ENCODE data around the gene PA2G4.
"Not testable (repeated sequence)": the region's sequence is repeated elsewhere in the genome, so short reads cannot be mapped to it uniquely, and the experiment has no call there.

PA2G4 gene

DNA sequence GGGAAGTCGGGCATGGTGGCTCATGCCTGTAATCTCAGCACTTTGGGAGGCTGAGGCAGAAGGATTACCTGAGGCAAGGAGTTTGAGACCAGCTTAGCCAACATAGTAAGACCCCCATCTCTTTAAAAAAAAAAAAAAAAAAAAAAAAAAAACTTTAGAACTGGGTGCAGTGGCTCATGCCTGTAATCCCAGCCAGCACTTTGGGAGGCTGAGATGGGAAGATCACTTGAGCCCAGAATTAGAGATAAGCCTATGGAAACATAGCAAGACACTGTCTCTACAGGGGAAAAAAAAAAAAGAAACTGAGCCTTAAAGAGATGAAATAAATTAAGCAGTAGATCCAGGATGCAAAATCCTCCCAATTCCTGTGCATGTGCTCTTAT lies 1.7 kb upstream of the PA2G4 start:
- no peak for DNase-seq

DNA sequence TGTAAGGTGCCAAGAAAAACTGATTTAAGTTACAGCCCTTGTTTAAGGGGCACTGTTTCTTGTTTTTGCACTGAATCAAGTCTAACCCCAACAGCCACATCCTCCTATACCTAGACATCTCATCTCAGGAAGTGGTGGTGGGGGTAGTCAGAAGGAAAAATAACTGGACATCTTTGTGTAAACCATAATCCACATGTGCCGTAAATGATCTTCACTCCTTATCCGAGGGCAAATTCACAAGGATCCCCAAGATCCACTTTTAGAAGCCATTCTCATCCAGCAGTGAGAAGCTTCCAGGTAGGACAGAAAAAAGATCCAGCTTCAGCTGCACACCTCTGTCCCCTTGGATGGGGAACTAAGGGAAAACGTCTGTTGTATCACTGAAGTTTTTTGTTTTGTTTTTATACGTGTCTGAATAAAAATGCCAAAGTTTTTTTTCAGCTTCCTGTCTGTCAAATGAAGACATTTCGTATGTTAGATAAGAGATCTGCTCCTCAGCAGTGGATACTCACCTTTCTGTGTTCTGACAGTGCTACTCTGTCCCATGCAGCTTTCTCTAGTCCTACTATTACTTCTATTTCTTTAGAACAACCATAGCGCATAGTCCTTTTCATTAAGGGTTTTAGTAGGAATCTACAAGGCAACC lies 1.2 kb upstream of the PA2G4 start:
- no peak for DNase-seq

DNA sequence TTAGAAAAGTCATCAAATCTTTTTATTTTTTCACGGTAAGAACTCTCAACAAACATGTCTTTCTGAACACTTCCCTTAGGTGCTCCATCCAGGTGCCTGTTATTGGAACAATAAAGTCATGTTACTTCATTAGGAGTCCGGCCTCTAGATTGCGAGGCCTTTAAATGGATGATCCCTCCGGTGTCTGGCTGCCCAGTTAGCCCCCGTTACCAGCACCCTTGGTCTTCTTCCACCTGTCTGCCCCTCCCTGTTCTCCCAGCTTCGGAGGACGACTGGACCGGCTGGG lies 593 bp upstream of the PA2G4 start:
- no peak for DNase-seq

DNA sequence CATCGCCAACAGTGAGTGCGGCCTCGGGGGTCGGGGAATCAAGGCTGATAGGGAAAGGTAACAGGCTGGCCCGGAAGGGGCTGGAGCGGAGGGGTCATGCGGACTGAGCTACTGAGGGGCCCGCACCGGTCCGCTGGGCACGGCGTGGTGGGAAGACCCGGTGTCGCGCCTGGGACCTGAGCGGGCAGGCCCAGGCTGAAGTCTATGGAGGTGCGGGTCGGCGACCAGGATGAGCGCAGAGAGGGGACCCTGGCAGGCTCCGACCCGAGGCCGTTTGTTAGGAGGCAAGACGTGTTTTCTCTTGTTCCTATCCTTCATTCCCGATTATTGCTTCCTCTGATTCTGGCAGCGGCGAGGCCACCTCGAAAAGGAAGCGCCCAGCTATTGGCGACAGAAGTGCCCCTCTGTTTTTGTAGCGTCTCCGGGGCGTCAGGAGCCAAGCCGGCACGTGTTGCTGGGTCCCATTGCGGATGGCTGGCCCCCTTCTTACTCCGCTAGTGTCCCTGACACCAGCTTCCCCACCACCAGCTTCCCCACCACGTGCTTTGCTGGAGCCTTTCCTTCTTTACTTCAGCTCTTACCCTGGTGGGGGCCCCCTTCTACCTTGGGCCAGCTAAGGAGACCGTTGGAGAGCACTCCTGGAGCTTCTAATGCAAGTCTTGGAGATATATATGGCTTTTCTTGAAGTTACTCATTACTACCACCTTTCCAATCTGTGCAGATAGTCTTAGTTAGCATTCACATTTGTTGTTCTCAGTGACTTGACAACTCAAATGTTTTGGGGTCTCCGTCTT lies 653 bp downstream of the PA2G4 start:
- DNase-seq, result no peak

DNA sequence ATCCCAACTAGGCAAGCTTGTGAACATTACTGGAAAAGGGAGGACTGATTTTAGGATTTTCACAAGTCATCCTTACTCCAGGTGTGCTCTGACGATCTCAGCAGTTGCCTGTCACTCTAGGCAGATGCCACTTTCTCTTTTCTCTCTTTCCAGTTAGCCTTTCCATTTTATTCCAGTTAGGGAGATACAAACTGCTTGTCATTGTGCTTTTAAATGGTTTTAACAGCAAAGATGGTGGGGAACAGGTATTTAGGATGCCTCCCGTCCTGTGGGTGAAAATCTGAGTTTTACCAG lies 1.2 kb downstream of the PA2G4 start:
- no peak for DNase-seq

DNA sequence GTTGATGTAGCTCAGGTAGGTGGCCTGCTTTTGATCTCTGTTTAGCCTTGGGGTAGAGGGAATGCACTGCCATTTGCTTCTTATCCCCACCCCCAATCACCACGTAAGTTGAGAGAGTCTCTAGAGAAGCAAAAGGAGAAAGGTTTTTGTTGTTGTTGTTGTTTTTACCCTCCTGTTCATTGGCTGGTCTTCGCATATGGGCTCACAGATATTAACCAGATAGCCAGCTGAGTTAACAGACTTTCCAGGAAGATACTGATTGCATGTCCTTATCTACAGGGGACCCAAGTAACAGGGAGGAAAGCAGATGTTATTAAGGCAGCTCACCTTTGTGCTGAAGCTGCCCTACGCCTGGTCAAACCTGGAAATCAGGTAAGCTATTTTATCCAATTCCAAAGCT lies 2.9 kb downstream of the PA2G4 start:
- DNase-seq, result no peak

DNA sequence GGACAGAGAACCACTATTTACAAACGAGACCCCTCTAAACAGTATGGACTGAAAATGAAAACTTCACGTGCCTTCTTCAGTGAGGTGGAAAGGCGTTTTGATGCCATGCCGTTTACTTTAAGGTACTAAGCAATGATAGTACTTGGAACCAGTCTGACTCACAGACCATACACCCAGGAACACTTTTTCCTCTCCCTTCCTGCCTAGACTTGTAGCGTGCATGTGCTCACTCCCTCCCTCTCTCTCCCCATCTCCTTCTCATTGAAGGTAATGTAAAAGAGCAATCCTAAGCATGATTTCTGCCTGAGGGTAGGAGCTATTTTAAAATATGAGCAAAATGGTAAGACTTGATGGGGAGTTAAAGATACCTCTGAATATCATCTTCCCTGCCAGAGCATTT lies 6.2 kb downstream of the PA2G4 start:
- no peak for DNase-seq

DNA sequence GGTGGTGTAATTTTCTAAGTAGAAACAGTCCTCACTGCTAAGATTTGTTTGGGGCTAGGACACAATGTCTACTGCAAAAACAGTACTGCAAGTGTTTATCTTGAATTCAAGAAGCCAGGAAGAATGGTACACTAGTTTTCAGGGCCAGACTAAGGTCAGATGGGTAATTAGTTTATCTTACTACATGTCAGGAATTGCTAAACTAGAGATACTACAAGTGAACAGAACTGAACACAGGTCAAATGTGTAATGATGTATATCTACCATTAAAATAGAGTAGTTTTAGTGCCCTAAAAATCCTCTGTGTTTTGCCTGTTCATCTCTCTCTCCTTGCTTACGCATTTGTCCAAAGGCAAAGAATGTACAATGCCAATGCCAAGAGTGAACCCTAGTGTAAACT lies 9.7 kb downstream of the PA2G4 start:
- no peak for DNase-seq

DNA sequence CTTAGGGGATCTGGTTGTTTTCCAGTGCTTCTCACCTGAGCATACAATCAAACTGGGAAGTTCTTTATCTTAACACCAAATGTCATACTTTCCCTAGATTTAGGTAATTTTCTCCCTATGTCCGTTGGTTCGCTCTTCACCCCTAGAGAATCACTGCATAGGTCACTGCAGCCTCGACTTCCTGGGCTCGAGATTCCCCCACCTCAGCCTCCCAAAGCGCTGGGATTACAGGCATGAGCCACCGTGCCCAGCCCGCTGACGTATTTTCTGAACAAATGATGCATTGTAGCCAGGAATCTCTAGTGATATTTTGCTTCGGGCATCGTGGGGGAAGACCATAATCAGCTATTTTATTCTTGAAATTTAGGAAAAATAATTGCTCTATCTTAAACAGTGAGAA lies 11.0 kb downstream of the PA2G4 start:
- DNase-seq, result no peak

DNA sequence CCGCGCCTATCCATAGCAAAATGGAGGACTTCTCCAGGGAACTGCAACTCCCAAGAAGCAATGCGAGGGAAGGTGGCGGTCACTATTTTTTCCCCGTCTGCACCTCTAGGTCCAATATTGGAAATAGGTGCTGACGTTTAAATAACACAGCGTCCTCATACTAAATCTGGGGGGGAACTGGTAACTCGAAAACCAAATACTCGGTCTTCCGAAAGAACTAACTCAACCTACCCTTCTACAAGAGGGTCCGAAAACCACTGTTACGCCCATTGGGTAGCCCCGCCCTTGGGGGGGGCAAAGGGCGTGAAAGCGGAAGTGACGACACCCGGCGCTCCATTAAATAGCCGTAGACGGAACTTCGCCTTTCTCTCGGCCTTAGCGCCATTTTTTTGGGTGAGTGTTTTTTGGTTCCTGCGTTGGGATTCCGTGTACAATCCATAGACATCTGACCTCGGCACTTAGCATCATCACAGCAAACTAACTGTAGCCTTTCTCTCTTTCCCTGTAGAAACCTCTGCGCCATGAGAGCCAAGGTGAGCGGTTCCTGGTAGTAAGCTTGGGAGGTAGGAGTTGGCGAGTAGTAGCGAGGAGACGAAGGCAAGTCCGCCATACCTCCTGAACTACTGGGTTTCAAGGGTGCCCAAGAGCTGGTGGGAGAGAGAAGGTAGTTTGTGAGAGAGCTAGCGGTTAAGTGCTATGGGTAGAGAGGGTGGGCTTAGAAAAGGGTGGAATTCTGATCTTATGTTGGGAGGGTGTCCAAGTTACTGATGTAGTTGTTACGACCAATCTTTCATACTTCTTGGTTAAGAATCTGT lies 12.1 kb downstream of the PA2G4 start, which contains the start of gene RPL41:
TSS of gene RPL41 (plus strand) at position 367 of the 815 bp plus-strand sequence.
- DNase-seq, result peak; percentile 92

DNA sequence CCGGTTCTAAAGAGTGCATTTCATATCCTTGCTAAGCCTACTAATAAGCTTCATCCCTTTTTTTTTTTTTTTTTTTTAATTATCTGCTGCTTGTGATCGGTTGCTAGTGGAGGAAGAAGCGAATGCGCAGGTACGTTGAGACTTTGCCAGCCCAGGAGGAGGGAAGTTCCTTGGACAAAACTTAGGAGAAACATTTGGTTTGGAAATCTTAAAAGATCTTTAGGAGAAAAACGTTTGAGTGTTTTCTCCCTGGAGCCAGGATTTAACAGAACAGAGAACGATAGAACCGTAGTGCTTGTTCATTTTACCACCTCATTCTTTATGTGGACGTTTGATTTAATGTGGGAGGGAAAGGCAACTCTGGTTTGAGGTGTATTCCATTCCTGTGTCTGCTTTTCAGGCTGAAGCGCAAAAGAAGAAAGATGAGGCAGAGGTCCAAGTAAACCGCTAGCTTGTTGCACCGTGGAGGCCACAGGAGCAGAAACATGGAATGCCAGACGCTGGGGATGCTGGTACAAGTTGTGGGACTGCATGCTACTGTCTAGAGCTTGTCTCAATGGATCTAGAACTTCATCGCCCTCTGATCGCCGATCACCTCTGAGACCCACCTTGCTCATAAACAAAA lies 12.8 kb downstream of the PA2G4 start:
- not testable (repeated sequence) for DNase-seq

DNA sequence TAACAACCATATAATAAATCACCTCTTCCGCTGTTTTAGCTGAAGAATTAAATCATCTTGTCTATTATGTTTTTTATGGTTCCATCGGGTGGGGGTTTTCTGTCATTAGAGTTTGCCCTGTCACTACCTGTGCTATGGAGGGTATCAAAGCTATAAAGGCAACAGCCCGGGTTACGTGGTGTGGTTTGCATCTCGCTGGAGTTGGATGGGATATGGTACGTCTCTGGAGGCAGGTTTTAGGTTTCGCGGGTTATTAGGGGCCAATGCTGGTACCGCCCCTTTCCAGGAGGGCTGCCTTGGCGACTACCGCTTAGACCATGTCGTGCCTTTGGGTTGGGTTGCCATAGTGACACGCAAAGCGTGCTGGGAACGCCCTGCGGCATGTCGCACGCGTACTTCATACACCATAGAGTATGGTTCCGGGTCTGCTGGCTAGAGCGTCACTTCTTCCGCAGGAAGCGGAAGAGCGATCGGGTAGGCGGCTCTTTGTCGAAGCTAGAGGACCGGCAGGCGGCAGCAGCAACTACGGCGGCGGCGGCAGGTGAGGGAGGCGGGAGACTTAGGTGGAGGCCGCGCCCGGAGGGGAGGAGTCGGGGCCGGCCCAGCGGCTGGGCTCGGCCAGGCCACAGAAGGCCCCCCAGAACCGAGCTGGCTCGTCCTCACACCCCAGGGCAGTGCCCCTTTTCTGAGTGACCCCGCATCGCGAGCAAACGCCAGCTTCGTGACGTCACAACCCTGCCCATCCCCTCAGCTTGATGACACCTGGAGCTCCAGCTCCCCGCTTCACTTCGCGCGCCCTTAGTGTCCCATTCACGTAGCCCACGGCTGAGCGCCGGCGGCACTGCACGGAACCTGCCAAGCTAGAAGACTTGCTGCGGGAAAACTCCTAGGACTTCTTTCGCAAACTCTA lies 13.7 kb downstream of the PA2G4 start, which contains the start of gene ZC3H10:
TSS of gene ZC3H10 (plus strand) at position 489 of the 910 bp plus-strand sequence. CDS start 2,297 bp downstream, outside the sequence.
- DNase-seq, result peak; percentile 96

DNA sequence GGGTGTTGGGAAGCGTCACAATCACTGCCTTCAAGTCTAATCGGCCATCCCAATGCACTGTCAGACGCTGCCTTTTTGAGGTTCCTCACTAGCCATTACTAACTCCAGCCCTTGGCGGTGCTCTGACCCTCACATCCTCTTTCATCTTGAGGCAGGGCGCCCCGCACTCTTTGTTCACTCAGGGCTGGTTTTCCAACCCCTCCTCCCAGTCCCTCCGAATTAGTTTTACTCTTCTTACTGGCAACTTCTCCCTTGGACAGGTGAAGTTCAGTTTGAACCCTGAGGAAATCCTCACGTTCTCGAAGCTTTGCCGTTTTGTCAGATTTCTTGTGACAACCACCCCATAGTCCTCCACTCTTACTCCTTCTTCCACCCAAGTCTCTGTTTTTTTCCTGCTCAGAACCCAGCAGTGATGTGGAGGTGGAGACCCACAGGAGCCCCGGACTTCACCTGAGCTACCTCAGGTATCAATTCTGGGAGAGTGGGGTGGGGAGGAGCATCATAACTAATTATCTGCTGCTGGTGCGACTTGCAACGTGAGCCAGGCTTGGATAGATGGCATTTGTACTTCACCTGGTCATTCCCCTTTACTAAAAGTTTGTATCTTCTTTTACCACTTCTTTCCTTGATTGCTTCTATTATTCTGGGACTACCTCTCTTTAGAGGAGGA lies 14.5 kb downstream of the PA2G4 start:
- DNase-seq, result no peak

DNA sequence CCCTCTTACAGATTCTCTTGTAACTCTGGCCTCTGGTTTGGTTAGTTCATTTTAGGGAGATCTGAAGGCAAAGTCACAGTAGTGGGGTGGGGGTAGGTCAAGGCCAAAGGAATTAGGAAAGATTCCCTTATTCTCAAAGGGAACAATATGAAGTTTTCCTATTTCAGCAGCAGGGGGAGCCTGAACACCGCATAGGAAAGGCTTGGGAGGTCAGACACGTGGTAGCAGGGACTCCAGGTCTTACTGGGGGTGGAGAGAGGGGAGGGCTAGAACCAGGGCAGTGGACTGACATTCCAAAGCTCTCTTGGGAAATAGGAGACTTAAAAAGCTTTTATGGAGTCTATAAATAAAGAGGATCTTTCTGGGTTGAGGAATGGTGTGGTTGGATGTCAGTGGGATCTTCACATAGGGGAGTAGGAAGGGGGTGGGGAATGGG lies 15.0 kb downstream of the PA2G4 start:
- DNase-seq, result peak; percentile 40

DNA sequence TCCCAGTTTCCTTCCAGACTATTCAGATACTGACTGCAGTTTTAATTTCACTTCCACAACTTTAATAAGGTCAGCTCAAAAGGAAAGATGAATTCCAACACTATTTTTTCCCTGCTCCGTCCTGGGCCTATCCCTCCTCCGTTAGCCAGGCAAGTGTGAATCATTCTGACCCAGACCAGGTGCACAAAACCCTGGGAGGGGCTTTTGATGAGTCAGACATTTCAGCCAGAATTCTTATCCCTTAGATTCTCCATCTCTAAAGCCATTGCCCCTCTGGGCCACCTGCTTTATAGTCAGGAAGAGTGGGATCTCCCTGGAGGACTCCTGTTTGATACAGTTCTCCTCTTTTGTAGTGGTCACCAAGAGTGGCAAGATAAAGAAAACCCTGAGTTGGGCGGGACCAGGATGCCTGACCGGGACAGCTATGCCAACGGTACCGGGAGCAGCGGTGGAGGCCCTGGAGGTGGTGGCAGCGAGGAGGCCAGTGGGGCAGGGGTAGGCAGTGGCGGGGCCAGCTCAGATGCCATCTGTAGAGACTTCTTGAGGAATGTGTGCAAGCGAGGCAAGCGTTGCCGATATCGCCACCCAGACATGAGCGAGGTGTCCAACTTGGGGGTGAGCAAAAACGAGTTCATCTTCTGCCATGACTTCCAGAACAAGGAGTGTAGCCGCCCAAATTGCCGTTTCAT lies 15.9 kb downstream of the PA2G4 start:
- DNase-seq, result no peak

DNA sequence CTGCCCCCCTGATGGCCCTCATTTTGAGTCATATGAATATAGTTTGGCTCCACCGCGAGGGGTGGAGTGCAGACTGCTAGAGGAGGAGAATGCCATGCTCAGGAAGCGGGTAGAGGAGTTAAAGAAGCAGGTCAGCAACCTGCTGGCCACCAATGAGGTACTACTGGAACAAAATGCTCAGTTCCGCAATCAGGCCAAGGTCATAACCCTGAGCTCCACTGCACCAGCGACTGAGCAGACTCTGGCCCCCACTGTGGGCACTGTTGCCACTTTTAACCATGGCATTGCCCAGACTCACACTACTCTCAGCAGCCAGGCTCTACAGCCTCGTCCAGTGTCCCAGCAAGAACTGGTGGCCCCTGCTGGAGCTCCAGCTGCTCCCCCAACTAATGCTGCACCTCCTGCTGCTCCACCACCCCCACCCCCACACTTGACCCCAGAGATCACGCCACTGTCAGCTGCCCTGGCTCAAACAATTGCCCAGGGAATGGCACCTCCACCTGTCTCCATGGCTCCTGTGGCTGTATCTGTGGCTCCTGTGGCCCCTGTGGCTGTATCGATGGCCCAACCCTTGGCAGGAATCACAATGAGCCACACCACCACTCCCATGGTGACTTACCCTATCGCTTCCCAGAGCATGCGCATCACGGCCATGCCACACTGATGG lies 17.0 kb downstream of the PA2G4 start:
- DNase-seq, result no peak

DNA sequence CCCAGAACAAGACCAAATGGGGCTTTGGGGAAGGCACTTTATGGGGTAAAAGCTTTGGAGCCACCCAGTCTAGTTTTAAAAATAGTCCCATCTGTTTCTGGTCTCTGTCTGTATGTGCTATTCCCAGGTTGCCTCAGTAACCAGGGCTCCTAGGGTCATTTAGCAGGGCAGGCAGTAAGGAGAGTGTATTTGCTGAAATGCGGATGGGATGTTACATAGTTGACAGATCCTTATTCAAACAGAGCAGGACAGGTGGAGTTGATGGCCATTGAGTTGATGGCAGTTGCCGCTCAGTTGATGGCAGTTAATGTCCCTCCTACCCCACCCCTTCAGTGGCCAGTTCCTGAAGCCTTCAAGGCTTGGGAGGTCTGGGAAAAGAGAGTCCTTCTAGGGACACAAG lies 18.3 kb downstream of the PA2G4 start:
- DNase-seq, result no peak

DNA sequence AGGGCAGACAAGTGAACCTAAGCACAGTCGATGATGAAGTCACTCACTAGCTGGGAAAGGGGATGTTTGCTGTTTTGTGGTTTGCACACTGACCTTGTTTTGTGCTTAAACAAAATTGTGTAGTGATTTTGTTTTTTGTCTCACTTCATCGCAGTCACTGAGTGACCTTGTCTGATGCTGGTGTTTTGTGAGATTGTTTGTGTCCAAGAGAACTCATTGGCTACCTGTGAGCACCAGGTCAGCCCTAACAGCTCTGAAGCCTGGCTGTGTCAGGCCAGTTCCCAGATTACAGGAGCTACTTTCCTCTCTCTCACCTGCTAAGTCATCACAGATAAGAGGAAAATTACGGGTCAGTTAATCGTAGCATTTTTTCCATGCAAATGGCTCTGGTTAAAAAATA lies 19.8 kb downstream of the PA2G4 start:
- DNase-seq, result no peak

DNA sequence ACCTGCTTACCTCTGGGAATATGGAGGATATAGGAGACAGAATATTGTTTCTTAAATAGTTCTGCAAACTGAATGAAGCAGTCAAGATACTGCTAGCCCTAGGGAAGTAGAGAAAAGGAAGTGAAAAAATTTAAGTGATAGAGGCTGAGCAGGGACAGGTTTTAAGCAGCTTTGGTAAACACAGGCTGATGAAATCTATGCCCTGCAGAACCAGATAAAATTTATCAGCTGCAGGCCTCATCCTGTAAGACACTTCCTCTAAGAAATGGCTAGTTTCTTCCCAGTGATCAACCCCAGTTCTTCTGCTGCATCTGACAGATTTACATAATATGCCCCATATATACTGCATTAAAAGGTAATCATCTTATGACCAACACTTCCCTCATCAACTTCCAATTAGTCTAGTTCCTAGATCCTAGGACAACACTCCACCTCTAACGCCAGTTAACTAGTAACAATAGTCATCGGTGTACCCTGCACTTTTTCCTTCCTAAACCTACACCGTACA lies 22.4 kb downstream of the PA2G4 start:
- no peak for DNase-seq

DNA sequence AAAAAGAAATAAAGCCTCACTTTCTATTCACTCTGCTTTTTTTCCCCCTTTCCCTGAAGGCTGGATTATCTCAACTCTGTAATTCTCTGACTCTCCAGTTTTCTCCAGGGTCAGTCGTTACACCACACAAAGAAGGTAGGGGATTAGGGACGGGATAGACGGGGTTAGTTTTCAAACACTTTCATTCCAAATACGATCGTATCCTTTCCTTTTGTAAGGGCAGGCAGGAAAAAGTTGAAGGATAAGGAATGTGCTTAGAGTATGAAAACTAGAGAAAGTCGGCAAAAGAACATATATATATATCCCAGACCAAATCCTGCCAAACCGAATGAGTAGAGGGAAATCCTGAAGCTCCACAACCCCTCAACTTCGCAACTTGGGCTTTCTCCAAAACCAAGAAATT lies 23.1 kb downstream of the PA2G4 start:
- DNase-seq, result no peak
